Measurements from ENCODE around the gene MANSC1. TPM values are rescaled to one million over a fixed set of nuclear protein-coding genes. Genes with fewer than 3 reads are reported as not detected.

The MANSC1 gene
- total and polyA plus RNA-seq, 2 of the 13 experiments (the other 11 are each of a cell fraction or from before 2014, with no cell fraction given) = 1.9 to 4.2 TPM

GRCh38 chr12:12356896-12357718 lies 7.1 kb upstream of the MANSC1 start, which contains the start of gene BORCS5 (continued):
- peak; percentile 92 for TF ChIP-seq ZNF687 (CRISPR knock-in tag; IDR thresholded peaks at IDR 0.05)
- peak; percentile 74; the same call in 1 of the 2 replicates for TF ChIP-seq ZNF598 (CRISPR knock-in tag; IDR thresholded peaks at IDR 0.05; ENCODE audit: borderline replicate concordance)
- TF ChIP-seq MED13 (CRISPR knock-in tag; IDR thresholded peaks at IDR 0.05) = no peak
- TF ChIP-seq, protein P1, sequence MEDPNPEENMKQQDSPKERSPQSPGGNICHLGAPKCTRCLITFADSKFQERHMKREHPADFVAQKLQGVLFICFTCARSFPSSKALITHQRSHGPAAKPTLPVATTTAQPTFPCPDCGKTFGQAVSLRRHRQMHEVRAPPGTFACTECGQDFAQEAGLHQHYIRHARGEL (CRISPR knock-in tag; IDR thresholded peaks at IDR 0.05) = no peak
- TF ChIP-seq, protein P2, sequence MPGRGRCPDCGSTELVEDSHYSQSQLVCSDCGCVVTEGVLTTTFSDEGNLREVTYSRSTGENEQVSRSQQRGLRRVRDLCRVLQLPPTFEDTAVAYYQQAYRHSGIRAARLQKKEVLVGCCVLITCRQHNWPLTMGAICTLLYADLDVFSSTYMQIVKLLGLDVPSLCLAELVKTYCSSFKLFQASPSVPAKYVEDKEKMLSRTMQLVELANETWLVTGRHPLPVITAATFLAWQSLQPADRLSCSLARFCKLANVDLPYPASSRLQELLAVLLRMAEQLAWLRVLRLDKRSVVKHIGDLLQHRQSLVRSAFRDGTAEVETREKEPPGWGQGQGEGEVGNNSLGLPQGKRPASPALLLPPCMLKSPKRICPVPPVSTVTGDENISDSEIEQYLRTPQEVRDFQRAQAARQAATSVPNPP (CRISPR knock-in tag; IDR thresholded peaks at IDR 0.05) = no peak
- TF ChIP-seq FOXA3 (CRISPR knock-in tag; IDR thresholded peaks at IDR 0.05) = peak; percentile 6; the same call in 1 of the 2 replicates
- no peak for TF ChIP-seq THYN1 (CRISPR knock-in tag; IDR thresholded peaks at IDR 0.05; ENCODE audit: borderline replicate concordance, low read depth)
- no peak for TF ChIP-seq FLYWCH1 (CRISPR knock-in tag; IDR thresholded peaks at IDR 0.05)
- no peak for TF ChIP-seq ZNF3 (CRISPR knock-in tag; IDR thresholded peaks at IDR 0.05)
- TF ChIP-seq, protein P3, sequence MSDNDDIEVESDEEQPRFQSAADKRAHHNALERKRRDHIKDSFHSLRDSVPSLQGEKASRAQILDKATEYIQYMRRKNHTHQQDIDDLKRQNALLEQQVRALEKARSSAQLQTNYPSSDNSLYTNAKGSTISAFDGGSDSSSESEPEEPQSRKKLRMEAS (IDR thresholded peaks at IDR 0.05) = peak; percentile 83
- no peak for TF ChIP-seq HNRNPK (IDR thresholded peaks at IDR 0.05; ENCODE audit: low read depth, low read length, poor library complexity, severe bottlenecking)
- TF ChIP-seq JUND (CRISPR knock-in tag; IDR thresholded peaks at IDR 0.05) = no peak
- TF ChIP-seq NFIB (CRISPR knock-in tag; IDR thresholded peaks at IDR 0.05; ENCODE audit: borderline replicate concordance) = no peak
- TF ChIP-seq ZNF713 (CRISPR knock-in tag; IDR thresholded peaks at IDR 0.05) = no peak
- peak; percentile 57; the same call in 1 of the 2 replicates for TF ChIP-seq NRL (CRISPR knock-in tag; IDR thresholded peaks at IDR 0.05; ENCODE audit: borderline replicate concordance)
- no peak for TF ChIP-seq ZBTB8A (CRISPR knock-in tag; IDR thresholded peaks at IDR 0.05; ENCODE audit: borderline replicate concordance, low read depth)
- no peak for TF ChIP-seq AHR (CRISPR knock-in tag; IDR thresholded peaks at IDR 0.05)
- TF ChIP-seq TOPORS (CRISPR knock-in tag; IDR thresholded peaks at IDR 0.05) = peak; percentile 69; the same call in 1 of the 2 replicates
- no peak for TF ChIP-seq SRSF4 (IDR thresholded peaks at IDR 0.05; ENCODE audit: low read depth, low read length, poor library complexity, severe bottlenecking)
- TF ChIP-seq, protein P4, sequence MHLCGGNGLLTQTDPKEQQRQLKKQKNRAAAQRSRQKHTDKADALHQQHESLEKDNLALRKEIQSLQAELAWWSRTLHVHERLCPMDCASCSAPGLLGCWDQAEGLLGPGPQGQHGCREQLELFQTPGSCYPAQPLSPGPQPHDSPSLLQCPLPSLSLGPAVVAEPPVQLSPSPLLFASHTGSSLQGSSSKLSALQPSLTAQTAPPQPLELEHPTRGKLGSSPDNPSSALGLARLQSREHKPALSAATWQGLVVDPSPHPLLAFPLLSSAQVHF (CRISPR knock-in tag; IDR thresholded peaks at IDR 0.05) = no peak
- TF ChIP-seq KDM2A (CRISPR knock-in tag; IDR thresholded peaks at IDR 0.05; ENCODE audit: borderline replicate concordance, low read depth) = peak; percentile 90
- TF ChIP-seq PPARG (CRISPR knock-in tag; conservative IDR thresholded peaks at IDR 0.05) = no peak
- TF ChIP-seq NR3C1 (CRISPR knock-in tag; IDR thresholded peaks at IDR 0.05) = no peak
- no peak for TF ChIP-seq JUN (CRISPR knock-in tag; IDR thresholded peaks at IDR 0.05)

Measured in HepG2 (cell line).